T-helper 17 cell (primary cell): ENCODE results near the gene PGD. TPM values are rescaled to one million over a fixed set of nuclear protein-coding genes. Genes with fewer than 3 reads are reported as not detected.
"Not testable (repeated sequence)": the region's sequence is repeated elsewhere in the genome, so short reads cannot be mapped to it uniquely, and the experiment has no call there.

Experiments
- ATAC-seq: fragments of 150-1000 bp; cut with Tn5 transposase; 2 replicates; pipeline ENCODE4 v1.10.0; 2021; ENCODE audit warnings: mild to moderate bottlenecking, moderate library complexity
- DNase-seq, 3 donors: peaks; one replicate each; pipeline versions ENCODE4 v3.0.0 to v3.0.0-alpha.2; 2020 to 2021
- H3K9me3 ChIP-seq: one replicate; pipeline ENCODE4 v1.7.0; 2013; ENCODE audit warnings: low read length, mild to moderate bottlenecking; ENCODE audit not compliant: control insufficient read depth, poor library complexity, severe bottlenecking
- H3K27ac Mint-ChIP-seq: one replicate; pipeline ENCODE4 v1.8.0; 2022; ENCODE audit warnings: mild to moderate bottlenecking, moderate library complexity, mixed read lengths
- H3K27me3 Mint-ChIP-seq: one replicate; pipeline ENCODE4 v1.8.0; 2022; ENCODE audit warnings: mixed read lengths
- H3K36me3 Mint-ChIP-seq: one replicate; pipeline ENCODE4 v1.8.0; 2022; ENCODE audit warnings: low read depth, mixed read lengths
- H3K4me1 Mint-ChIP-seq: one replicate; pipeline ENCODE4 v1.8.0; 2022; ENCODE audit warnings: mild to moderate bottlenecking, mixed read lengths
- H3K4me3 Mint-ChIP-seq: one replicate; pipeline ENCODE4 v1.8.0; 2022; ENCODE audit warnings: mild to moderate bottlenecking, moderate library complexity, mixed read lengths
- total RNA-seq, 4 donors: library from RNA in 2 of 4; stranded (reverse) in 2 of 4; gene quantifications; one replicate each; pipeline ENCODE4 v1.2.3 and lab custom pipeline; 2022 to 2026

PGD gene
- total RNA-seq, 2 donors from 2014 or later, result 22.7 to 40.0 TPM

- no peaks in the 10 kb centered on the region for H3K4me1 Mint-ChIP-seq
Measured at GRCh38 chr1:10451287-10451686, 52.4 kb downstream of the PGD start.

GRCh38 chr1:10456048-10456447 lies 57.2 kb downstream of the PGD start:
- DNase-seq (no peak), ATAC-seq (no peak)
- no peak overlapping the region for H3K27ac Mint-ChIP-seq
- H3K4me3 Mint-ChIP-seq, result no peak overlapping the region
- H3K27me3 Mint-ChIP-seq, result peaks cover 4% of the 10 kb centered on the region
- no peaks in the 10 kb centered on the region for H3K9me3 ChIP-seq
- H3K4me1 Mint-ChIP-seq, result no peaks in the 10 kb centered on the region
- H3K36me3 Mint-ChIP-seq, result no peaks in the 10 kb centered on the region

More at GRCh38 chr1:10451287-10451686, 52.4 kb downstream of the PGD start:
- H3K9me3 ChIP-seq, result no peaks in the 10 kb centered on the region
- Mint-ChIP-seq H3K27ac (no peak overlapping the region), H3K27me3 (peaks cover 16% of the 10 kb centered on the region), H3K4me3 (no peak overlapping the region), H3K36me3 (no peaks in the 10 kb centered on the region)
- no peak for ATAC-seq
- no peak for DNase-seq

GRCh38 chr1:10456661-10457060 lies 57.8 kb downstream of the PGD start:
- H3K4me1 Mint-ChIP-seq, result no peaks in the 10 kb centered on the region
- DNase-seq, result no peak
- no peaks in the 10 kb centered on the region for H3K27me3 Mint-ChIP-seq
- H3K27ac Mint-ChIP-seq, result no peak overlapping the region
- no peaks in the 10 kb centered on the region for H3K36me3 Mint-ChIP-seq
- H3K9me3 ChIP-seq, result no peaks in the 10 kb centered on the region
- H3K4me3 Mint-ChIP-seq, result no peak overlapping the region
- no peak for ATAC-seq

- H3K27me3 Mint-ChIP-seq, ATAC-seq, DNase-seq, H3K9me3 ChIP-seq, H3K36me3 Mint-ChIP-seq, H3K4me3 Mint-ChIP-seq, H3K4me1 Mint-ChIP-seq, H3K27ac Mint-ChIP-seq: not testable (repeated sequence)
Measured at GRCh38 chr1:10457462-10457861, 58.6 kb downstream of the PGD start.

GRCh38 chr1:10457875-10458274 lies 59.0 kb downstream of the PGD start:
- no peak overlapping the region for H3K4me3 Mint-ChIP-seq
- no peak for ATAC-seq
- no peak for DNase-seq
- no peak overlapping the region for H3K27ac Mint-ChIP-seq
- H3K36me3 Mint-ChIP-seq, result no peaks in the 10 kb centered on the region
- H3K4me1 Mint-ChIP-seq, result no peaks in the 10 kb centered on the region
- H3K9me3 ChIP-seq, result no peaks in the 10 kb centered on the region
- no peaks in the 10 kb centered on the region for H3K27me3 Mint-ChIP-seq

- Mint-ChIP-seq H3K27ac (no peak overlapping the region), H3K4me3 (no peak overlapping the region), H3K27me3 (no peaks in the 10 kb centered on the region), H3K4me1 (no peaks in the 10 kb centered on the region), H3K36me3 (no peaks in the 10 kb centered on the region)
- no peaks in the 10 kb centered on the region for H3K9me3 ChIP-seq
- ATAC-seq (no peak), DNase-seq (no peak)
Measured at GRCh38 chr1:10459184-10459583, 60.3 kb downstream of the PGD start.

- no peaks in the 10 kb centered on the region for H3K27me3 Mint-ChIP-seq
- H3K27ac Mint-ChIP-seq, result no peak overlapping the region
- DNase-seq, result no peak
- no peak overlapping the region for H3K4me3 Mint-ChIP-seq
- peaks cover 2% of the 10 kb centered on the region for H3K36me3 Mint-ChIP-seq
- ATAC-seq, result no peak
- no peaks in the 10 kb centered on the region for H3K9me3 ChIP-seq
- peaks cover 7% of the 10 kb centered on the region for H3K4me1 Mint-ChIP-seq
Measured at GRCh38 chr1:10467078-10467477, 68.2 kb downstream of the PGD start.

- H3K4me3 Mint-ChIP-seq, result no peak overlapping the region
- no peak overlapping the region for H3K27ac Mint-ChIP-seq
- peaks cover 2% of the 10 kb centered on the region for H3K36me3 Mint-ChIP-seq
- H3K27me3 Mint-ChIP-seq, result no peaks in the 10 kb centered on the region
- H3K9me3 ChIP-seq, result no peaks in the 10 kb centered on the region
- ATAC-seq (no peak), DNase-seq (no peak)
- peaks cover 14% of the 10 kb centered on the region for H3K4me1 Mint-ChIP-seq
Measured at GRCh38 chr1:10470043-10470442, 71.2 kb downstream of the PGD start.

Other genes starting within 250 kb of the PGD start
- 10 to 100 TPM; 10.9 to 13.3 TPM for gene KIF1B, start 188.5 kb upstream of the PGD start, total RNA-seq
- 1 to 10 TPM; 3.8 to 6.3 TPM for gene CENPS, start 31.4 kb downstream of the PGD start, total RNA-seq
- gene CORT, start 51.0 kb downstream of the PGD start, total RNA-seq, result under 1 TPM; 0.42 to 0.52 TPM
- 10 to 100 TPM; 14.6 to 15.1 TPM for gene DFFA, start 73.5 kb downstream of the PGD start, total RNA-seq
- gene PEX14, start 75.9 kb downstream of the PGD start, total RNA-seq, result 10 to 100 TPM; 16.0 TPM